Measurements from ENCODE around the gene ZBTB38.

ZBTB38 gene

GRCh38 chr3:141408596-141408995 lies 40.3 kb downstream of the ZBTB38 start:
- peak overlapping the region; percentile 18 for H3K4me3 Mint-ChIP-seq
- no peaks in the 10 kb centered on the region for H3K9me3 Mint-ChIP-seq
- no peak for ATAC-seq (replicated peaks; ENCODE audit: extremely low read depth, poor library complexity, severe bottlenecking)
- peak overlapping the region; percentile 96 for H3K27ac Mint-ChIP-seq (ENCODE audit: low read depth)
- H3K27me3 Mint-ChIP-seq: no peaks in the 10 kb centered on the region
- no peak for DNase-seq (ENCODE audit: low spot score in 2 of 2)
- H3K4me1 Mint-ChIP-seq: peaks cover 78% of the 10 kb centered on the region
- peaks cover 45% of the 10 kb centered on the region for H3K36me3 Mint-ChIP-seq (ENCODE audit: insufficient read depth)

GRCh38 chr3:141409940-141410241 lies 41.6 kb downstream of the ZBTB38 start:
- Mint-ChIP-seq H3K9me3 (no peaks in the 10 kb centered on the region), H3K4me3 (peak overlapping the region; percentile 78), H3K36me3 (ENCODE audit: insufficient read depth) (peaks cover 43% of the 10 kb centered on the region), H3K4me1 (peaks cover 78% of the 10 kb centered on the region), H3K27me3 (no peaks in the 10 kb centered on the region), H3K27ac (ENCODE audit: low read depth) (peak overlapping the region; percentile 96)
- ATAC-seq (replicated peaks; ENCODE audit: extremely low read depth, poor library complexity, severe bottlenecking) (no peak), DNase-seq (ENCODE audit: low spot score in 2 of 2) (no peak)

GRCh38 chr3:141410408-141410807 lies 42.1 kb downstream of the ZBTB38 start:
- DNase-seq (ENCODE audit: low spot score in 2 of 2): no peak
- peak overlapping the region; percentile 78 for H3K4me3 Mint-ChIP-seq
- H3K27ac Mint-ChIP-seq (ENCODE audit: low read depth): peak overlapping the region; percentile 96
- no peak for ATAC-seq (replicated peaks; ENCODE audit: extremely low read depth, poor library complexity, severe bottlenecking)
- H3K27me3 Mint-ChIP-seq: no peaks in the 10 kb centered on the region
- H3K4me1 Mint-ChIP-seq: peaks cover 78% of the 10 kb centered on the region
- peaks cover 42% of the 10 kb centered on the region for H3K36me3 Mint-ChIP-seq (ENCODE audit: insufficient read depth)
- H3K9me3 Mint-ChIP-seq: no peaks in the 10 kb centered on the region

GRCh38 chr3:141410846-141411245 lies 42.5 kb downstream of the ZBTB38 start:
- Mint-ChIP-seq H3K36me3 (ENCODE audit: insufficient read depth) (peaks cover 40% of the 10 kb centered on the region), H3K27me3 (no peaks in the 10 kb centered on the region), H3K4me1 (peaks cover 75% of the 10 kb centered on the region), H3K9me3 (no peaks in the 10 kb centered on the region), H3K4me3 (peak overlapping the region; percentile 78), H3K27ac (ENCODE audit: low read depth) (peak overlapping the region; percentile 96)
- no peak for ATAC-seq (replicated peaks; ENCODE audit: extremely low read depth, poor library complexity, severe bottlenecking)
- DNase-seq (ENCODE audit: low spot score in 2 of 2): no peak

- H3K27ac Mint-ChIP-seq (ENCODE audit: low read depth): peak overlapping the region; percentile 96
- ATAC-seq (replicated peaks; ENCODE audit: extremely low read depth, poor library complexity, severe bottlenecking) (peak; percentile 16), DNase-seq (ENCODE audit: low spot score in 2 of 2) (no peak)
- H3K27me3 Mint-ChIP-seq: no peaks in the 10 kb centered on the region
- H3K9me3 Mint-ChIP-seq: no peaks in the 10 kb centered on the region
- peaks cover 36% of the 10 kb centered on the region for H3K36me3 Mint-ChIP-seq (ENCODE audit: insufficient read depth)
- H3K4me1 Mint-ChIP-seq: peaks cover 72% of the 10 kb centered on the region
- H3K4me3 Mint-ChIP-seq: peak overlapping the region; percentile 78
These were observed 43.0 kb downstream of the ZBTB38 start for GRCh38 chr3:141411251-141411771.

GRCh38 chr3:141412087-141412935 lies 44.0 kb downstream of the ZBTB38 start:
- DNase-seq (ENCODE audit: low spot score in 2 of 2): peak; percentile 25 to 46
- Mint-ChIP-seq H3K4me1 (peaks cover 74% of the 10 kb centered on the region), H3K27ac (ENCODE audit: low read depth) (peak overlapping the region; percentile 96), H3K36me3 (ENCODE audit: insufficient read depth) (peaks cover 34% of the 10 kb centered on the region), H3K27me3 (no peaks in the 10 kb centered on the region), H3K9me3 (no peaks in the 10 kb centered on the region), H3K4me3 (peak overlapping the region; percentile 78)
- ATAC-seq (replicated peaks; ENCODE audit: extremely low read depth, poor library complexity, severe bottlenecking): peak; percentile 66

GRCh38 chr3:141412936-141413354 lies 44.6 kb downstream of the ZBTB38 start:
- peaks cover 78% of the 10 kb centered on the region for H3K4me1 Mint-ChIP-seq
- H3K27me3 Mint-ChIP-seq: no peaks in the 10 kb centered on the region
- H3K27ac Mint-ChIP-seq (ENCODE audit: low read depth): peak overlapping the region; percentile 96
- H3K4me3 Mint-ChIP-seq: peak overlapping the region; percentile 78
- ATAC-seq (replicated peaks; ENCODE audit: extremely low read depth, poor library complexity, severe bottlenecking): no peak
- peaks cover 34% of the 10 kb centered on the region for H3K36me3 Mint-ChIP-seq (ENCODE audit: insufficient read depth)
- no peaks in the 10 kb centered on the region for H3K9me3 Mint-ChIP-seq
- no peak for DNase-seq (ENCODE audit: low spot score in 2 of 2)

GRCh38 chr3:141413391-141413790 lies 45.1 kb downstream of the ZBTB38 start:
- DNase-seq (ENCODE audit: low spot score in 2 of 2) (no peak), ATAC-seq (replicated peaks; ENCODE audit: extremely low read depth, poor library complexity, severe bottlenecking) (peak; percentile 27)
- Mint-ChIP-seq H3K4me3 (peak overlapping the region; percentile 78), H3K27me3 (no peaks in the 10 kb centered on the region), H3K4me1 (peaks cover 82% of the 10 kb centered on the region), H3K36me3 (ENCODE audit: insufficient read depth) (peaks cover 35% of the 10 kb centered on the region), H3K27ac (ENCODE audit: low read depth) (peak overlapping the region; percentile 96), H3K9me3 (no peaks in the 10 kb centered on the region)

GRCh38 chr3:141413801-141414689 lies 45.7 kb downstream of the ZBTB38 start:
- Mint-ChIP-seq H3K4me1 (peaks cover 89% of the 10 kb centered on the region), H3K27ac (ENCODE audit: low read depth) (peak overlapping the region; percentile 96), H3K36me3 (ENCODE audit: insufficient read depth) (peaks cover 33% of the 10 kb centered on the region), H3K9me3 (no peaks in the 10 kb centered on the region), H3K4me3 (peak overlapping the region; percentile 78), H3K27me3 (no peaks in the 10 kb centered on the region)
- peak; percentile 66 for ATAC-seq (replicated peaks; ENCODE audit: extremely low read depth, poor library complexity, severe bottlenecking)
- DNase-seq (ENCODE audit: low spot score in 2 of 2): no peak

- DNase-seq (ENCODE audit: low spot score in 2 of 2): no peak
- no peak for ATAC-seq (replicated peaks; ENCODE audit: extremely low read depth, poor library complexity, severe bottlenecking)
- H3K27me3 Mint-ChIP-seq: no peaks in the 10 kb centered on the region
- peak overlapping the region; percentile 96 for H3K27ac Mint-ChIP-seq (ENCODE audit: low read depth)
- peaks cover 37% of the 10 kb centered on the region for H3K36me3 Mint-ChIP-seq (ENCODE audit: insufficient read depth)
- H3K4me3 Mint-ChIP-seq: peak overlapping the region; percentile 78
- H3K9me3 Mint-ChIP-seq: no peaks in the 10 kb centered on the region
- H3K4me1 Mint-ChIP-seq: peaks cover 88% of the 10 kb centered on the region
These were observed 46.6 kb downstream of the ZBTB38 start for GRCh38 chr3:141414800-141415462.

- Mint-ChIP-seq H3K9me3 (no peaks in the 10 kb centered on the region), H3K27ac (ENCODE audit: low read depth) (peak overlapping the region; percentile 96), H3K36me3 (ENCODE audit: insufficient read depth) (peaks cover 37% of the 10 kb centered on the region), H3K4me3 (no peak overlapping the region), H3K27me3 (no peaks in the 10 kb centered on the region), H3K4me1 (peaks cover 87% of the 10 kb centered on the region)
- DNase-seq (ENCODE audit: low spot score in 2 of 2): no peak
- no peak for ATAC-seq (replicated peaks; ENCODE audit: extremely low read depth, poor library complexity, severe bottlenecking)
These were observed 47.6 kb downstream of the ZBTB38 start for GRCh38 chr3:141415953-141416352.
